ENCODE measurements around the gene FOXS1.

The FOXS1 gene

GRCh38 chr20:31806564-31807355, 38.6 kb downstream of the FOXS1 start:
- Histone ChIP-seq H3K9ac (ENCODE audit: low read length) (no peak overlapping the region), H3K4me2 (ENCODE audit: low read length, poor library complexity, severe bottlenecking) (no peak overlapping the region), H3K4me3 (ENCODE audit: insufficient read depth in 1 of 2, low read depth in 1 of 2, low read length in 2 of 2) (no peak overlapping the region), H2BK5ac (ENCODE audit: low read depth, low read length, poor library complexity, severe bottlenecking) (no peak overlapping the region), H3K4me1 (ENCODE audit: control insufficient read depth, insufficient read depth, low read depth, low read length) (peaks cover 14% of the 10 kb centered on the region), H2AFZ (ENCODE audit: low read depth, low read length) (no peak overlapping the region), H4K91ac (ENCODE audit: low read length) (no peak overlapping the region), H2BK120ac (ENCODE audit: low read depth, low read length) (no peak overlapping the region), H2BK15ac (ENCODE audit: low read depth, poor library complexity, severe bottlenecking) (no peak overlapping the region), H2AK5ac (ENCODE audit: low read length, severe bottlenecking) (no peak overlapping the region), H2BK12ac (ENCODE audit: low read length in 2 of 2) (no peak overlapping the region), H3K4ac (ENCODE audit: low read depth in 1 of 2, low read length in 2 of 2) (no peak overlapping the region), H3K36me3 (ENCODE audit: control insufficient read depth in 1 of 2, insufficient read depth in 2 of 2, low read depth in 1 of 2, low read length in 2 of 2) (peaks cover 3 to 12% of the 10 kb centered on the region in 2 experiments), H3K27me3 (ENCODE audit: control insufficient read depth in 1 of 2, insufficient read depth in 1 of 2, low read length in 2 of 2) (no peaks in the 10 kb centered on the region), H3K9me3 (ENCODE audit: control insufficient read depth, low read length) (no peaks in the 10 kb centered on the region), H3K79me1 (replicated peaks; ENCODE audit: low read length, poor library complexity, severe bottlenecking) (peaks cover 2% of the 10 kb centered on the region), H3K23ac (ENCODE audit: low read length in 2 of 2) (no peak overlapping the region), H4K8ac (ENCODE audit: low read length) (no peak overlapping the region), H3K14ac (ENCODE audit: low read length in 2 of 2) (no peak overlapping the region), H3K18ac (ENCODE audit: low read depth in 1 of 2, low read length in 2 of 2) (no peak overlapping the region), H3K27ac (ENCODE audit: low read length, poor library complexity, severe bottlenecking) (no peak overlapping the region)
- DNase-seq: no peak
- WGBS: 97% methylated on average over 8 of the region's 8 CpGs

DNA sequence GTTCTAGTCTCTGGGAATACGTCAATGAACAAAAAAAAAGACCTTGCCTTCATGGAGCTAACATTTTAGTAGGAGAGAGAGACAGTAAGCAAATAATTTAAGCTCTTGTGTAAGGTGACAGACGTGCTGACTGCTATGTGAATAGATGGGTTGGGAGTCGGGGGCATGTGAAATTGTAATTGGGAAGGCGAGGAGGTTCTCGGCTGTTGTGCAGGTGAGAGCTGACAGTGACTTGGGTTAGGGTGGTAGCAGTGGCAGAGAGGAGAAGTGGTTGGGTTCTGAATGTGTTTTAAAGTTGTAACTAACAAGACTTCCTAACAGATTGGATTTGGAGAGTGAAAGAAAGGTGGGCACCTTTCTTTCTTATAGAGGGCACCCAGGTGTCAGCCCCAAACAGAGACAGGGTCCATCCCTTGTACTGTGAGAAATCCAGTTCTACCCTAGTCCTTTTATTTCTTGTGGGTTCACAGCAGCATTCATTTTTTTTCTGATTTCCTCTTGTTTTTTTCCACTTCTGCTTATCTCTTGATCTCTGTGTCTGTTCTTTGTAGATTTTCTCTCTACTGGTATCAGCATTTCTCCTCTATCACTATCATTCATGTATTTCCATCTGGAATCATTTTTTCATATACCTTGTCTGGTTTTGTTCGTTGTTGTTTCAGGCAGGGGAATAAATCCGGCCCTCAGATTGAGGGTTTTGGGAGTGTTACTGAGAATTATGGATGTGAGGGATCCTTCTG, 41.7 kb downstream of the FOXS1 start:
- H3K14ac ChIP-seq (ENCODE audit: low read length in 2 of 2): no peak overlapping the region
- no peak overlapping the region for H4K8ac ChIP-seq (ENCODE audit: low read length)
- no peak for DNase-seq
- no peak overlapping the region for H2BK120ac ChIP-seq (ENCODE audit: low read depth, low read length)
- H3K27me3 ChIP-seq (ENCODE audit: control insufficient read depth in 1 of 2, insufficient read depth in 1 of 2, low read length in 2 of 2): no peaks in the 10 kb centered on the region
- no peak overlapping the region for H3K27ac ChIP-seq (ENCODE audit: low read length, poor library complexity, severe bottlenecking)
- peaks cover 2% of the 10 kb centered on the region for H3K79me1 ChIP-seq (replicated peaks; ENCODE audit: low read length, poor library complexity, severe bottlenecking)
- H2BK5ac ChIP-seq (ENCODE audit: low read depth, low read length, poor library complexity, severe bottlenecking): no peak overlapping the region
- no peak overlapping the region for H3K4ac ChIP-seq (ENCODE audit: low read depth in 1 of 2, low read length in 2 of 2)
- H3K4me2 ChIP-seq (ENCODE audit: low read length, poor library complexity, severe bottlenecking): no peak overlapping the region
- H3K36me3 ChIP-seq (ENCODE audit: control insufficient read depth in 1 of 2, insufficient read depth in 2 of 2, low read depth in 1 of 2, low read length in 2 of 2): peaks cover 5 to 28% of the 10 kb centered on the region in 2 experiments
- H3K9ac ChIP-seq (ENCODE audit: low read length): no peak overlapping the region
- H2BK15ac ChIP-seq (ENCODE audit: low read depth, poor library complexity, severe bottlenecking): no peak overlapping the region
- H3K18ac ChIP-seq (ENCODE audit: low read depth in 1 of 2, low read length in 2 of 2): no peak overlapping the region
- no peak overlapping the region for H4K91ac ChIP-seq (ENCODE audit: low read length)
- no peaks in the 10 kb centered on the region for H3K4me1 ChIP-seq (ENCODE audit: control insufficient read depth, insufficient read depth, low read depth, low read length)
- no peak overlapping the region for H3K23ac ChIP-seq (ENCODE audit: low read length in 2 of 2)
- H3K4me3 ChIP-seq (ENCODE audit: insufficient read depth in 1 of 2, low read depth in 1 of 2, low read length in 2 of 2): no peak overlapping the region
- H2BK12ac ChIP-seq (ENCODE audit: low read length in 2 of 2): no peak overlapping the region
- H2AFZ ChIP-seq (ENCODE audit: low read depth, low read length): no peak overlapping the region
- H3K9me3 ChIP-seq (ENCODE audit: control insufficient read depth, low read length): no peaks in the 10 kb centered on the region
- no peak overlapping the region for H2AK5ac ChIP-seq (ENCODE audit: low read length, severe bottlenecking)
- WGBS: 94% methylated on average over 7 of the region's 7 CpGs

DNA sequence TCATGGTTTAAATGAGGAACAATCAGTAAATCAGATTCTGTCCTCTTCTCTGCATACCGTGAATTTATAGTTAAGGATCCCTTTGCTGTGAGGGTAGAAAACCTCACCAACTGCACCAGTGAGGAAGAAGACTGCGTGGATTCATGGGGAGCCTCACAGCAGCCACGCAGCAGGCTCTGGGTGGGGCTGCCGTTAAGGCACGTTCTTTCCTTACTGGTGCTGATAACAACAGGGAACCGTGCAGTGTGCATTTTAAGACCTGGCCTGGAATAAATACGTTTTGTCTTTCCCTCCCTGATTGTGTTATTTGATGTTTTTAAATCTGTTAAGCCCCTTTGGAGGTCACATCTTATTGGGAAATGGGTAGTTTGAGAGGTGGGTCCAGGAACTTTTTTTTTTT, 43.9 kb downstream of the FOXS1 start:
- H2AK5ac ChIP-seq (ENCODE audit: low read length, severe bottlenecking): no peak overlapping the region
- no peak overlapping the region for H2AFZ ChIP-seq (ENCODE audit: low read depth, low read length)
- H3K36me3 ChIP-seq (ENCODE audit: control insufficient read depth in 1 of 2, insufficient read depth in 2 of 2, low read depth in 1 of 2, low read length in 2 of 2): peaks cover 8 to 41% of the 10 kb centered on the region in 2 experiments
- no peak overlapping the region for H2BK120ac ChIP-seq (ENCODE audit: low read depth, low read length)
- H3K23ac ChIP-seq (ENCODE audit: low read length in 2 of 2): no peak overlapping the region
- no peak for DNase-seq
- no peak overlapping the region for H2BK5ac ChIP-seq (ENCODE audit: low read depth, low read length, poor library complexity, severe bottlenecking)
- no peak overlapping the region for H3K4ac ChIP-seq (ENCODE audit: low read depth in 1 of 2, low read length in 2 of 2)
- no peaks in the 10 kb centered on the region for H3K9me3 ChIP-seq (ENCODE audit: control insufficient read depth, low read length)
- H3K4me1 ChIP-seq (ENCODE audit: control insufficient read depth, insufficient read depth, low read depth, low read length): no peaks in the 10 kb centered on the region
- H3K14ac ChIP-seq (ENCODE audit: low read length in 2 of 2): no peak overlapping the region
- no peak overlapping the region for H2BK15ac ChIP-seq (ENCODE audit: low read depth, poor library complexity, severe bottlenecking)
- 97% methylated on average over 7 of the region's 7 CpGs for WGBS
- H3K27me3 ChIP-seq (ENCODE audit: control insufficient read depth in 1 of 2, insufficient read depth in 1 of 2, low read length in 2 of 2): no peaks in the 10 kb centered on the region
- no peak overlapping the region for H3K27ac ChIP-seq (ENCODE audit: low read length, poor library complexity, severe bottlenecking)
- no peak overlapping the region for H3K4me2 ChIP-seq (ENCODE audit: low read length, poor library complexity, severe bottlenecking)
- H4K8ac ChIP-seq (ENCODE audit: low read length): no peak overlapping the region
- H4K91ac ChIP-seq (ENCODE audit: low read length): no peak overlapping the region
- no peak overlapping the region for H3K18ac ChIP-seq (ENCODE audit: low read depth in 1 of 2, low read length in 2 of 2)
- H3K9ac ChIP-seq (ENCODE audit: low read length): no peak overlapping the region
- no peak overlapping the region for H2BK12ac ChIP-seq (ENCODE audit: low read length in 2 of 2)
- H3K79me1 ChIP-seq (replicated peaks; ENCODE audit: low read length, poor library complexity, severe bottlenecking): peaks cover 6% of the 10 kb centered on the region
- no peak overlapping the region for H3K4me3 ChIP-seq (ENCODE audit: insufficient read depth in 1 of 2, low read depth in 1 of 2, low read length in 2 of 2)

DNA sequence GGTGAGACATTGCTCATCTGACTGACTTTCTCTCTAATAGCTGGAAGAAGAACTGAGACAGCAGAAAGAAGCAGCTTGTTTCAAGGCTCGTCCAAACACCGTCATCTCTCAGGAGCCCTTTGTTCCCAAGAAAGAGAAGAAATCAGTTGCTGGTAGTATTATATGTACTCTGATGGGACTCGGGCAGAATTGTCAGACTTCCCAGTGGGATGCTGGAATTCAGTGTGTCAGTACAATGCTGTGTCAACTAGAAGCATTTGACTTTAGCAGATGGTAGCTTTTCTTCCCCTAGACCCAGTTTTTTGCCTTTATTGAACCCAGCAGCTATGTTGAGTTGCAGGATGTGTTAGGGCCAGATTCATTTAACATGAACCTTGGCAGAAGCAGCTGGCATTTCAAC, 48.0 kb downstream of the FOXS1 start:
- H3K4me2 ChIP-seq (ENCODE audit: low read length, poor library complexity, severe bottlenecking): no peak overlapping the region
- no peaks in the 10 kb centered on the region for H3K27me3 ChIP-seq (ENCODE audit: control insufficient read depth in 1 of 2, insufficient read depth in 1 of 2, low read length in 2 of 2)
- no peak for DNase-seq
- H3K27ac ChIP-seq (ENCODE audit: low read length, poor library complexity, severe bottlenecking): no peak overlapping the region
- no peak overlapping the region for H3K23ac ChIP-seq (ENCODE audit: low read length in 2 of 2)
- WGBS: 99% methylated on average over 3 of the region's 3 CpGs
- no peak overlapping the region for H2AFZ ChIP-seq (ENCODE audit: low read depth, low read length)
- H2AK5ac ChIP-seq (ENCODE audit: low read length, severe bottlenecking): no peak overlapping the region
- H3K79me1 ChIP-seq (replicated peaks; ENCODE audit: low read length, poor library complexity, severe bottlenecking): peaks cover 9% of the 10 kb centered on the region
- no peak overlapping the region for H3K14ac ChIP-seq (ENCODE audit: low read length in 2 of 2)
- no peak overlapping the region for H2BK5ac ChIP-seq (ENCODE audit: low read depth, low read length, poor library complexity, severe bottlenecking)
- no peak overlapping the region for H3K9ac ChIP-seq (ENCODE audit: low read length)
- no peak overlapping the region for H2BK12ac ChIP-seq (ENCODE audit: low read length in 2 of 2)
- H3K4ac ChIP-seq (ENCODE audit: low read depth in 1 of 2, low read length in 2 of 2): no peak overlapping the region
- no peaks in the 10 kb centered on the region for H3K9me3 ChIP-seq (ENCODE audit: control insufficient read depth, low read length)
- H4K8ac ChIP-seq (ENCODE audit: low read length): no peak overlapping the region
- no peak overlapping the region for H3K18ac ChIP-seq (ENCODE audit: low read depth in 1 of 2, low read length in 2 of 2)
- H2BK120ac ChIP-seq (ENCODE audit: low read depth, low read length): no peak overlapping the region
- no peak overlapping the region for H3K4me3 ChIP-seq (ENCODE audit: insufficient read depth in 1 of 2, low read depth in 1 of 2, low read length in 2 of 2)
- H3K4me1 ChIP-seq (ENCODE audit: control insufficient read depth, insufficient read depth, low read depth, low read length): no peaks in the 10 kb centered on the region
- H2BK15ac ChIP-seq (ENCODE audit: low read depth, poor library complexity, severe bottlenecking): no peak overlapping the region
- peaks cover 6 to 53% of the 10 kb centered on the region in 2 experiments for H3K36me3 ChIP-seq (ENCODE audit: control insufficient read depth in 1 of 2, insufficient read depth in 2 of 2, low read depth in 1 of 2, low read length in 2 of 2)
- H4K91ac ChIP-seq (ENCODE audit: low read length): no peak overlapping the region
